ENCODE data around the gene KSR2. TPM values are rescaled to one million over a fixed set of nuclear protein-coding genes. Genes with fewer than 3 reads are reported as not detected.
"Not testable (repeated sequence)": the region's sequence is repeated elsewhere in the genome, so short reads cannot be mapped to it uniquely, and the experiment has no call there.

The KSR2 gene
- total RNA-seq, 2 donors from 2014 or later = 0.05 TPM; not detected in 1

DNA sequence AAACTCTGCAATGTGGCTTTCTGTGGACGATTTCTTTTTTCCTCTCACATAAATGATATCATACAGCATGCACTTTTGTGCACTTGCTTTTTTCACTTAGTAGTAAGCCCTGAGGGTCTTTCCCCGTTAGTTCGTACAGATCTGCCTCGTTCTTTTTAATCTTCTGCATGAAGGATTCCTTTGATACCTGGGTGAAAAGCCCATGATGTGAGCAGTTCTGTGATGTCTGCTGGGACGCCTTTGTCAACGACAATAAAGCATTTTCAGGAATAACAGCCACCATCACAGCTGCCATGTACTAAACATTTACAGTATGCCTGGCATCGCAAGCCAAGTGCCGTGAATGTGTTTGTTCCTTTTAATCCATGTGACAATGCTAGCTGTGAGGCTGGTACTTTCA lies 99.2 kb downstream of the KSR2 start:
- intact Hi-C loops (cut with DNase I) = no loop called here
- DNase-seq (ENCODE audit: low spot score) = no peak

DNA sequence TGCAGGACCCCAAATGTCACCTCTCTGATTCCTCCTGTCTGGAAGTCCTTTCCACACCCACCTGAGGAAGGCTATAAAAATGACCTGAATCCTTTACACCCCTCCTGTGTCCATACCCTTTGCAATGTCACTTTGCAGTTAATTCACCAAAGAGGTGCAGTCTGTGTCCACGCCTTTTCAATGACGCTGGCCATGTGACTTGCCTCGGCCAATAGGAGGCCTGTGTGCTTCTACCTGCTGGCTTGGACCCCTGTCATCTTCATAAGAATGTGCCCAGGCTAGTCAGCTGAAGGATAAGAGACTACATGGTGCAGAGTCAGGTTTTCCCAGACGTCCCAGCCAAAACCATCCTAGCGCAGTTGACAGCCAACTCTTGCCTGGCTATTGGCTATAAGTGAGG lies 101.4 kb downstream of the KSR2 start:
- DNase-seq (ENCODE audit: low spot score) = no peak
- intact Hi-C loops (cut with DNase I) = no loop called here

GRCh38 chr12:117865505-117865904 lies 103.3 kb downstream of the KSR2 start:
- no peak for DNase-seq (ENCODE audit: low spot score)
- intact Hi-C loops (cut with DNase I) = no loop called here

- no peak for DNase-seq (ENCODE audit: low spot score)
- intact Hi-C loops (cut with DNase I) = no loop called here
Observed at GRCh38 chr12:117863002-117863709, 105.6 kb downstream of the KSR2 start.

DNA sequence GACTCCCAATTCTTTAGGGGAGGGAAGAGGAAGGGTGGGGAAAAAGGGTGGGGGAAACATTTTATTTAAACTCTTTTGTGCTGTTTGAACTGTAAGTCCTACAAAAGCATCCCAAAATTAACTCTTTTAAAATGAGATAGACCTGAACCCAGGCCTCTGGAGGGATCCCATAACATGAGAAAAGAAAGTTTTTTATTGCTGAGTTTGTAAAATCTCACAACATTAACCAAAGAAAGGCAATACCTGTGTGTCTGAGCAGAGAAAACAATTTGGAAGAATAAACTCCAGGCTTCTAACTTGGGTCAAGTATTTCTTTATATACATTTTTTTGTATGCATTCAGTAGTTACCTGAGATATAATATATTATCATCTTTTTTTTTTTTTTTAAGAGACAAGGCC lies 107.1 kb downstream of the KSR2 start:
- DNase-seq (ENCODE audit: low spot score) = no peak

GRCh38 chr12:117860787-117861290 lies 108.0 kb downstream of the KSR2 start:
- DNase-seq (ENCODE audit: low spot score); intact Hi-C loops (cut with DNase I): not testable (repeated sequence)

More for the DNA sequence above, 107.1 kb downstream of the KSR2 start:
- intact Hi-C loops (cut with DNase I) = no loop called here

GRCh38 chr12:117860111-117860510 lies 108.7 kb downstream of the KSR2 start:
- no peak for DNase-seq (ENCODE audit: low spot score)
- intact Hi-C loops (cut with DNase I) = no loop called here

DNA sequence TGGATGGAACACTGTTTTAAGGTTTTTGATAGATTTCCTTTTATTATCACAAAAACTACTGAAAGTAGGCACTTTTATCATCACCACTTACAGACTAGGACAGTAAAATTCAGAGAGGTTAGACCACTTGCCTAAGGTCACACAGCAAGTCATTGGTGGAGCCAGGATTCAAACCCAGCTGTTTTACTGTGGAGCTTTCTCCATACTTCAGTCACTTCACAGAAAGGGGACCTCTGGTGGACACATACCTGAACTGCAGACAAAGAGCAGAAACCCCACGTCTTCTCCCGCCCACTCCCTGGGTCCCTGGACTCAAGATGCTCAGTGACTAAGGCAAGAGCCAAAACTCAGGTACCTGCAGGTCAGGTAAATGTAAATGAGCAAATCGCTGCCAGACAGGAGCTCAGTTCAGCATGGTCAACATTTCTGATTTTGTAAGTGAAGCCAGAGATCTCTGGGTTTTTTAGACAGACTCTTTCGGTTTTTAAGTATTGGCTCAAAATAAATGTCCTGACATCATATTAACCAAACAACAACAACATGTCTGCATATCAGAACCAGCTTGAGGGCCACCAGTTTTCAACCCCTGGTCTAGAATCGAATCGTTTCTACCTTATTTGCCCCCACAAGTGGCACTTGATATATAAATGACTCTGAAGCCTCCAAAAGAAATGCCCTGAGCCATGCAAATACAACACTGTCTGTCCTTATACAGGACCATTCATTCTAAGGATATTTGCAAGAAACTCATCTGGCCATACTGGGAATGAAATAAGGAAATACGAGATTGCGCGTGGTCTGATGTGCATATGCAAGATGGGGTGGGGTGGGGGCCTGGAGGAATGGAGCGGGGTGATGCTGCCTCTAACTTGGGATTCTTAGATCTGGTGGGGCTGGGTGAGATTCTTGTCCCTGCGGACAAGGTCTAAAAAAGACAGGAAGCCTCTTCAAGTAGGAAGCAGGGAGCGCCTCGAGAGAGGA lies 110.9 kb downstream of the KSR2 start:
- no peak for DNase-seq (ENCODE audit: low spot score)
- intact Hi-C loops (cut with DNase I) = no loop called here

DNA sequence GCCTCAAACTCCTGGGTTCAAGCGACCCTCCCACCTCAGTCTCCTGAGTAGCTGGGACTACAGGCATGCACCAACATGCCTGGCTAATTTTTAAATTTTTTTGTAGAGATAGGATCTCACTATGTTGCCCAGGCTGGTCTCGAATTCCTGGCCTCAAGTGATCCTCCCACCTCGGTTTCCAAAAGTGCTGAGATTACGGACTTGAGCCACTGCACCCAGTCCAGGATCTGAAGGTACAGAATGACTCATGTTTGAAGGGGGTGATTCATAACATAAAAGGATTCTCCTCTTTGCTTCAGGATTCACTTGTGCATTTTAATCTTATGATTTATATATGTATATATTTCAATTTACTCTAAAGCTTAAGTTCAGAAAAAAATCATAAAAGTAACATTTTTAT lies 111.7 kb downstream of the KSR2 start:
- intact Hi-C loops (cut with DNase I); DNase-seq (ENCODE audit: low spot score): not testable (repeated sequence)

- intact Hi-C loops (cut with DNase I) = no loop called here
- no peak for DNase-seq (ENCODE audit: low spot score)
Observed at GRCh38 chr12:117855165-117855564, 113.6 kb downstream of the KSR2 start.

DNA sequence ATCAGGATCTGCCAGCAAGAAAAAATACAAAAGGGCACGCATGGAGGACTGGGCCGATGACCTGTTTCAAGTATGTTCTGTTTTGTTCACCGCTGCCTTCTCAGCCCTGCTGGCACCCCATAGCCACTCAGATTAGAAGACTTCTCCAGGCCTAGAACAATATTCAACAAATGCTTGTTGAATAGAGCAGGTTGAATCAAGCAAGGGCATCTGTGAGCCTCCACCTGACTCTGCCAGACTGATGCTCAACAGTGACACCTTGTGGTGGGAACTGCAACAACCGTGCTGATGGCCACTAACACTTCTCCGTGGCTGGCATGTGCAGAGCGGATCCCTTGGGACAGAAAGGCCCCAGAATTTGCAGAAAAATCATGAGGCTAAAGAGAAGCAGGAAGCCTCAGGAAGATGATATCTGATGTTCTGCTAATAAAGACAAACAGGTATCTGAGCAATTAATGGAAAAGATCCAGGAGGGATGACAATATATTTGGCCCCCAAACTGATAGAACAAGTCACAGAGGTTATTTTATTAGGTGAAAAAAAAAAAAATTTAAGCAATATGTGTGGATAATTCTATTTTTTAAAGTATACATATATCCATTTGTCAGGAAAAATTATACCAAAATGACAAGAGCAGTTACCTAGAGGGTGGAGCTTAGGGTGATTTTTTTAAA lies 114.3 kb downstream of the KSR2 start:
- intact Hi-C loops (cut with DNase I) = no loop called here
- no peak for DNase-seq (ENCODE audit: low spot score)

DNA sequence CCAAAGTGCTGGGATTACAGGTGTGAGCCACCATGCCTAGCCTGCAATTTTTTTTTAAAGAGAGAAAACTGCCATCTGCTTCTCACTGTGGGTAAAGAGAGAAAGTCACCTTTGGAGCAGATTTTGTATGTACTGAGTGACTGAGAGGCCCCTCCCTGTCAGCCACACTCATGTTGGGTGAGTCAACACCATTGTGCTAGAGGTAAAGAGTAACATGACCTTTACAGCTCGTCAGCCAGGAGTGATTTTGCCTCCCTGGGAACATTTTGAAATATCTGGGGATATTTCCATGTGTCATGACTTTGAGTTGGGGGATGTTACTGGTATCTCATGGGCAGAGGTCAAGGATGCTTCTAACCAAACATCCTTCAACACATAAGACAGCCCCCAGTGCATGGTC lies 115.2 kb downstream of the KSR2 start:
- DNase-seq (ENCODE audit: low spot score) = no peak
- intact Hi-C loops (cut with DNase I) = no loop called here

DNA sequence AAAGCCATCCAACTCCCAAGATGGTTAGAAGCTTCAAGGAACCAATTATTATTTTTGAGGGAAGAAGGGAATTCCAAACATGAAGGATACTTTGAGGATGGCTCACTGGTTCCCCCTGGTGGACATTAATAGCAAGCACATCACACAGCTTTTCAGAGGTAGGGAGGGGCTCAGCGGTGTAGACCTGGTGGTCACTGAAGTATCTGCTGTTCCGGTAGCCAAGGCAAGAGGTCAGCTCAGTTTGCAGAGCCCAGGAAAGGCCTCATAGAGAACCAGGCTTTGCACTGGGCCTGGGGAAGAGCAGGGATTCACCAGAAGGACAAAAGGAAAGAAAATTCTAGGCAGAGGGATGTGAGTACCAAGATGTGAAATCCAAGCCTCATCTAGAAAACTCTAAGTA lies 118.7 kb downstream of the KSR2 start:
- no peak for DNase-seq (ENCODE audit: low spot score)
- intact Hi-C loops (cut with DNase I) = no loop called here

DNA sequence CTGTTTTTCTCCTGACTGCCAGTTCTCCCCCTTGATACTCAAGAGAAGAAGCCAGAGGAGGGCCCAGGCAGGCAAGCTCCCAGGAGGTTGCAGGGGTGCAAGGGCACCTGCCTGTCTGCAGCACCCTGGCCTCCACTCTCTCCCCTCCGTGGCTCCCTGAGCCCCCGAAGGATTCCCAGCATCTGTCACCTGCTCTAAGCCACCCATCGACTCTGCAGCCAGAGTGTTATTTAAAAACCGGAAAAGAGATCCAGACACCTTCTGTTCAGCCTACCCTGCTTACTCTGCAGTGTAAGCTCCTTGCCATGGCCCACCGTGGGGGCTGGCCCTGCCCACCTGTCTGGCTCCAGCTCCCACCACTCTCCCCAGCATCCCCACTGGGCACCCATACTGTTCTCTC lies 121.4 kb downstream of the KSR2 start:
- intact Hi-C loops (cut with DNase I) = no loop called here
- DNase-seq (ENCODE audit: low spot score) = no peak

DNA sequence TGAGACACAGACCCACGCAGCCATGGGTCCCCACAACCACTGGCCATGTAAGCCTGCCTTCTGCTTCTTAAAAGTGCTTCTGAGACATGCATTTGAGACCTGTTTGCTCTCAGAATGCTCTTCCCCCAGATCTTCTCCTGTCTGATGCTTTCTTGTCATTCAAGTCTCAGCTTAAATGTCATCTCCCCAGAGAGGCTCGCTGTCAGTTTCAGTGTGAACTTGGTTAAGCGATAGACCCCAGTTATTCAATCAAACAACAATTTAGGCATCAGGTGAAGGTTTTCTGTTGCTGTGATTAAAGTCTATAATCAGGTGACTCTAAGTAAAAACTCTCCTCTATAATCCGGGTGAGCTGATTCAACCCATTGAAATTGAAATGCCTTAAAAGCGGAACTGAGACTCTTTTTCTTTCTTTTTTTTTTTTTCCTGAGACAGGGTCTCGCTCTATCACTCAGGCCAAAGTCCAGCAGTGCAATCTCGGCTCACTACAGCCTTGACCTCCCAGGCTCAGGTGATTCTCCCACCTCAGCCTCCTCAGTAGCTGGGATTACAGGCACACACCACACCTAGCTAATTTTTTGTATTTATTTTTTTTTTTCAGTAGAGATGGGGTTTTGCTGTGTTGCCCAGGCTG lies 123.4 kb downstream of the KSR2 start:
- no peak for DNase-seq (ENCODE audit: low spot score)

DNA sequence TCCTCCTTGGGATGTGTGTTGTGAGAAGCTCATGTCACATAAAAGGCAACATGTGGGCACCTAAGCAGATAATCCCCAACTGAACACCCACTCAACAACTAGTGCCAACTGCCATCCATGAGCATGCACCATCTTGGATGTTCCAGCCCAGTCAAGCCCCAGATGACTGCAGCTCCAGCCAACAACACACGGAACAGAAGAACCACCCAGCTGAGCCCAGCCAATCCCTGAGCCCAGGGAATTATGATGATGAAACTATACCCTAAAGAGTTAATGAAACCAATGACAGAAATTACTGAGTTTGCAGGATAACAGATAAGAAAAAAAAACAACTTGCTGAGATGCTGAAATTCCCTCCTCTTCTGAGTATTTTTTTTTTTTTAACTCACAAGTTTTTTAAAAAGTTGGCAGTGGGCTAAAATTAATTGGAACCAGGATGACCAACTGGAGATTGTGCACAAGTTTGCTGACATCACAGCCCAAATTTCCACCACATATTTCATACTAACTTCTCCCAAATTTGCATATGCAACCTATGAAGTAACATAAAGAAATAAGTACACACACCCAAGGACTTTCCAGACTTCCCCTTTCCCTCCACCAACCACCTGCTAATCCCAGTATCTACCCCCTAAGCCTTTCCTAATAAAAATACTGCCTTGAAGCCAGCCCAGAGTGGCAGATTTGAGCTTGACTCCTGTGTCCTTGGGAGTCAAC lies 124.5 kb downstream of the KSR2 start:
- DNase-seq (ENCODE audit: low spot score) = no peak
- intact Hi-C loops (cut with DNase I) = no loop called here

More for the DNA sequence above, 123.4 kb downstream of the KSR2 start:
- intact Hi-C loops (cut with DNase I) = no loop called here

DNA sequence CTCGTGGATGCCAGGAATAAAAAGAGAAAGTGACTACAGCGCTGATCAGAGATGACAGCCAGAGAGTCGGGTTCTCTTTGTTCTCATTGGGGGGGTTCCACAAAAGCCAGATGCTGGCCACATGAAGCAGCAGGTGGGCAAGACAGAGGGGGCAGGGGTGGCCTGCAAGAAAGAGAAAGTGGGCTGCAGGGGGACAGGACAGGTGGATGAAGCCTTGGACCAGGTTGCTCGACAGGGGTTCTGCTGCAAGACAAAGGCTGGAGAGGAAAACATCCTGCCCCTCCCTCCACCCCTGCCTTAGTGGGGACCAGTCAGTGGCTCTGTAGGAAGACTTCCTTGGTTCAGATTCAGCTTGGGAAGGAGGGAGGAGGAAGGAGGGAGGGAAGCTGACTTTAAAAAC lies 126.2 kb downstream of the KSR2 start:
- no peak for DNase-seq (ENCODE audit: low spot score)
- intact Hi-C loops (cut with DNase I) = no loop called here

- DNase-seq (ENCODE audit: low spot score) = no peak
- intact Hi-C loops (cut with DNase I) = no loop called here
Observed at GRCh38 chr12:117842220-117842619, 126.6 kb downstream of the KSR2 start.

GRCh38 chr12:117837737-117838050 lies 131.1 kb downstream of the KSR2 start:
- DNase-seq (ENCODE audit: low spot score) = no peak
- intact Hi-C loops (cut with DNase I) = loop anchor here in 1 of 2 donors (2.0 to 5.0 kb wide), 2 partner anchors 471 to 625 kb away; no protein-coding TSS in a partner anchor
